SK-N-MC (cell line): ENCODE measurements around the gene SOCS6.

Source experiments
- DNase-seq: peaks from one replicate; pipeline ENCODE4 v3.0.0-alpha.2; 2011; ENCODE audit warnings: low read depth, low spot score
- H3K27ac ChIP-seq: fragments of 200-600 bp; sonication (generic); 2 replicates; pipeline ENCODE4 v1.5.1; 2016; ENCODE audit warnings: mixed run types
- H3K36me3 ChIP-seq: fragments of 200-600 bp; sonication (generic); 2 replicates; pipeline ENCODE4 v1.6.1; 2017; ENCODE audit warnings: antibody characterized with exemption, low read length, mixed read lengths; ENCODE audit not compliant: insufficient read depth
- H3K4me3 ChIP-seq: fragments of 200-600 bp; sonication (generic); 2 replicates; pipeline ENCODE4 v1.5.1; 2016
- H3K9ac ChIP-seq: fragments of 200-600 bp; sonication (generic); 2 replicates; pipeline ENCODE4 v1.8.0; 2017; ENCODE audit warnings: mixed run types, mixed read lengths; ENCODE audit not compliant: insufficient read length
- H3K9me3 ChIP-seq: fragments of 200-600 bp; sonication (generic); 2 replicates; pipeline ENCODE4 v1.6.1; 2017; ENCODE audit warnings: low read depth, mild to moderate bottlenecking, antibody characterized with exemption, low read length, moderate library complexity, mixed read lengths
- EZH2 ChIP-seq: fragments of 200-600 bp; sonication (generic); IDR thresholded peaks from one replicate; pipeline ENCODE4 v1.6.1; 2017; ENCODE audit warnings: antibody characterized with exemption
- FOXP2 ChIP-seq: optimal IDR thresholded peaks from 2 replicates; pipeline ENCODE3; 2011; ENCODE audit warnings: mild to moderate bottlenecking, moderate library complexity; ENCODE audit not compliant: insufficient read depth; ENCODE audit errors: extremely low read length, control extremely low read depth
- POLR2AphosphoS5 ChIP-seq: IDR thresholded peaks from 2 replicates; pipeline ENCODE4 v1.6.1; 2012; ENCODE audit warnings: mild to moderate bottlenecking, low read depth, low read length, borderline replicate concordance

Gene SOCS6

DNA sequence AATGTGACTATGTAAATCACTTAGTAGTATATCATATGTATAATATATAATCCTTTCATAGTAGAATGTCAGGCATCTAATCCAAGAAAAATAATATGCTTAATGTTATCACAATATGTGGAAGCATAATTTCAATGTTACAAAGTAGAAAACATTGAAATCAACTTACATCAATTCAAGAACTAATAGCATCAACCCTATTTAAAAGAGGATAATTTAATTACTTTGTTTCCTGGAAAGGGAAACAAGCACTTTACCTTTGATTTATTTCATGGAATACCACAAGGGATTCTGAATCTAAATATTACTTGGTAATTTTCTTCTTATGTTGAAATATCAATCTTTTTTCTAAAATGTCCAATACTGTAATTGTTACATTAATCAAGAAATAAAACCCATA is 30.6 kb upstream of the SOCS6 start:
- DNase-seq: no peak
- Histone ChIP-seq H3K36me3 (no peaks in the 10 kb centered on the region), H3K9ac (no peak overlapping the region), H3K9me3 (no peaks in the 10 kb centered on the region), H3K4me3 (no peak overlapping the region), H3K27ac (no peak overlapping the region)
- TF ChIP-seq EZH2 (no peak), POLR2AphosphoS5 (no peak), FOXP2 (no peak)

DNA sequence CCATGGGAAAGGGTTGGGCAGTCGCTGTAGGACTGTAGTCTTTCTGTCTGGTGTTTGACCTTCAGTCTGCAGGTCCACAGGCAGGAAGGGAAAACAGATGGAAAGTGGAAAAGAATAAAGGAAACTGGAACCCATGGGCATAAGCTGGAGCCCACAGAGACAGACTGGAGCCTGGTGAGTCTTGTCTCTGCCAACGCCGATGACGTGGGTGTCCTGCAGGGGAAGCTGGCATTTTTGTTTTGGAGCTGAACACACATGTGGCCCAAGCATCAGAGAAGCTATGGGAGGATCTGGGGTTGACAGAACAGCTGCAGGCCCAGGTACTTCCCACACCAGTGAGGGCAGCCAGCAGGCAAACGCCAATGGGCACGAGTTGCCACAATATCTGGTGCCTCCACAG is 28.2 kb upstream of the SOCS6 start:
- TF ChIP-seq EZH2: no peak
- Histone ChIP-seq H3K36me3 (no peaks in the 10 kb centered on the region), H3K27ac (no peak overlapping the region)

DNA sequence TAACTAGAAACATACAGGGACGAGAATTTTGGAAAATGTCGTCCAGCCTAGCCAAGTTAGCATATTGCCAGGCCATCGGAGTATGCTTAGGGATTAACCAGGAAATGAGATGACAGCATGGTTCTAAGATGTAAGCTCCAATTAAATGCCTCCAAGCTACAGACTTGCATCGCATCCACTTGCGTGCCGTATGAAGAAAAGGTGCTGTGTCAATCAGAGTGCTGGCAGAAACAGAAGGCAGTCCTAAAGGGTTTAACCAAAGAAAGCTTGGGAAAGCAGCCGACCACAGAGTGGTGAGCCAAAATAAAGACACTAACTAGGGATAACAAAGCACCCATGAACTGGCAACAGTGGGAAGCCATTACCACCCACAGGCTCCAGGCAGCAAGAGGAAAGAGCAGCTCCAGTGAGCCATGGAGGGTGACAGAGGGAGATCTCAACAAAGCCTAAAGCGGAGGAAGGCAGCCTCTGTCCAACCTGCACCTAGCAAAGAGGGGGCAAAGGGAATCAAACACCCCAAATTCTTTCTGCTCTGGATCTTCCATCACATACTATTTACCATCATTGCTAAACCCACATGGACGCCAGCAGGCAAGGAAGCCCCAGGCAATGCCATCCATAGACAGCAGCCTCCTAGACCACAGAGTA is 27.6 kb upstream of the SOCS6 start:
- no peaks in the 10 kb centered on the region for H3K36me3 ChIP-seq
- no peak overlapping the region for H3K9ac ChIP-seq
- no peak for DNase-seq
- H3K9me3 ChIP-seq: no peaks in the 10 kb centered on the region
- H3K4me3 ChIP-seq: no peak overlapping the region
- no peak overlapping the region for H3K27ac ChIP-seq
- TF ChIP-seq FOXP2 (no peak), EZH2 (no peak), POLR2AphosphoS5 (no peak)

More for the DNA sequence above, 28.2 kb upstream of the SOCS6 start:
- no peaks in the 10 kb centered on the region for H3K9me3 ChIP-seq
- H3K9ac ChIP-seq: no peak overlapping the region
- H3K4me3 ChIP-seq: no peak overlapping the region
- DNase-seq: no peak

DNA sequence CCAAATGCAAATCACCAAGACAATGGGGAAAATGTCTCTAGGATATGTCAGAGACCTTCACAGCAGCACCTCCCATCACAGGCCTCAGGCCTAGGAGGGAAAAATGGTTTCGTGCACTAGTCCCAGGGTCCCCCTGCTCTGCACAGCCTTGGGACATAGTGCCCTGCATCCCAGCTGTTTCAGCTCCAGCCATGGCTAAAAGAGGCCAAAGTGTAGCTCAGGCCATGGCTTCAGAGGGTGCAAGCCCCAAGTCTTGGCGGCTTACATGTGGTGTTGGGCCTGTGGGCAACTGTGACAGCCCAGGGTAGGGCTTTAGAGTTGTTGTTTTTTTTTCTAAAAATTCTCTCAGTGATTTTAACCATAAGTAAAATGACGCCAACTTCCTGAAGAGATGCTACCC is 25.5 kb upstream of the SOCS6 start:
- DNase-seq: no peak
- TF ChIP-seq POLR2AphosphoS5 (no peak), EZH2 (no peak), FOXP2 (no peak)
- Histone ChIP-seq H3K9me3 (no peaks in the 10 kb centered on the region), H3K4me3 (no peak overlapping the region), H3K36me3 (no peaks in the 10 kb centered on the region), H3K27ac (no peak overlapping the region), H3K9ac (no peak overlapping the region)

DNA sequence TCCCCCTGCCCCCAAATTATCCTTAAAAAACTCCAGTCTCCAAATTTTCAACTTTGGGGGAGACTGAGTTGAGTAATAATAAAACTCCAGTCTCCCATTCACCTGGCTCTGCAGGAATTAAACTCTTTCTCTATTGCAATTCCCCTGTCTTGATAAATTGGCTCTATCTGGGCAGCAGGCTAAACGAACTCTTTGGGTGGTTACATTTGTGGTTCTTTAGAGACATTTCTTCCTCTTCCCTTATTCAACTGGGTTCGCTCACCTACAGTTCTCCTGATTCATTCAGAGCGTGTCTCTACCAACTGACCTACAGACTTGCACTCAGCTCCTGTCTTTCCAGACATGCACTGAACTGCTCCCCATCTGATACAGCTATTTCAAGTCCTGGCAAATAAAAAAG is 17.1 kb upstream of the SOCS6 start:
- no peaks in the 10 kb centered on the region for H3K36me3 ChIP-seq
- DNase-seq: no peak
- H3K9me3 ChIP-seq: no peaks in the 10 kb centered on the region
- TF ChIP-seq FOXP2: no peak
- TF ChIP-seq EZH2: no peak
- TF ChIP-seq POLR2AphosphoS5: no peak
- H3K9ac ChIP-seq: no peak overlapping the region
- no peak overlapping the region for H3K27ac ChIP-seq
- no peak overlapping the region for H3K4me3 ChIP-seq

DNA sequence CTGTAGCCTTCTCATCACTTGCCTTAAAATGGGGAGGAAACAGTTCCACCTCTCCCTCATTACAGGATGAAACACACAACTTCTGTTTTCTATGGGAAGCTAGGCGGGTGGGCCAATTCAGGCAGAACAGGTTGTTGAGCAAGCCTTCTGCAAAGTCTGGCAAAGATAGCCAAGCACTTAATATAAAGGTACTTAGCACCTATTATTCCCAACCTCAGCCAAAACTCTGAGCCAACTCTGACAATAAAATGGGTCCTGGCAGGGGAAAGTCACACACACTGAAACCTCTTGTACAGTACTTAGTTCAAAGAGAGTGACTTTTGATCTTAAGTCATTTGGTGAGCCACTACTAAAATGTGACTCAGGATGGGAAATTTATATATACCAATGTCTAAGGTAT is 15.8 kb upstream of the SOCS6 start:
- no peaks in the 10 kb centered on the region for H3K9me3 ChIP-seq
- DNase-seq: no peak
- no peak overlapping the region for H3K9ac ChIP-seq
- H3K27ac ChIP-seq: no peak overlapping the region
- no peaks in the 10 kb centered on the region for H3K36me3 ChIP-seq
- H3K4me3 ChIP-seq: no peak overlapping the region
- TF ChIP-seq EZH2 (no peak), POLR2AphosphoS5 (no peak), FOXP2 (no peak)

DNA sequence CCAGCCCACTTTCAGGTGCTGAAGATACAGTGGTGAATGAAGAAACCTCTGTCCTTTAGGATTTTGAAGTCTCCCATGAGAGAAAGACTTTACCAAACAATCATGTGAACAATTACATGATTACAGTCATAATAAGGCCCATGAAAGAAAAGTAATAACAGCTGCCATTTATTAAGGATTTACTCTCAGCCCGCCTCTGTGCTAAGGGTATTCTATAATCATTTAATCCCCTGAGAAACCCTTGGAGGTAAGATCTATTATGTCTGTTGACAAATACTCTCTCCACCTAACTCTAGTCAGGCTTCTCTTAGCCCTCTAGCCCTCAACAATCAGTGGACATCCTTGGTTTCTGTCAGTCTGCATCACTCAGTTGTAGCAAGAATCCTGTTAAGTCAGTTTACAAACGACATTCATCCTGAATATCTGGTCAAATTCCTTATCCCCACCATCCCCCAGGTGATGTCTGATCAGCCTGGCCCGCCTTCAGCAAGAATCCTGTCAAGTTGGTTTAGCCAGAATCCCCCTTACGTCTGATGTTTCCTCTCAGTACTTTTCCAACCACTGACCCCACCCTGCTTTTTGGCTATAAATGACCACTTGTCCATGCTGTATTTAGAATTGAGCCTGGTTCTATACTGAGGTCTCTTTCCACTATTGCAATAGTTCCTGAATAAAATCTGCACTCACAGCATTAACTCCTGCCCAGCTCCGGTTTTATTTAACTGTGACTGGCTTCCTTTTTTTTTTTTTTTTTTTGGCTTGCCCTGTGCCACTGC is 12.2 kb upstream of the SOCS6 start:
- DNase-seq: no peak
- no peak for TF ChIP-seq EZH2
- TF ChIP-seq POLR2AphosphoS5: no peak
- TF ChIP-seq FOXP2: no peak
- Histone ChIP-seq H3K27ac (no peak overlapping the region), H3K4me3 (no peak overlapping the region), H3K9ac (no peak overlapping the region), H3K9me3 (no peaks in the 10 kb centered on the region), H3K36me3 (no peaks in the 10 kb centered on the region)

DNA sequence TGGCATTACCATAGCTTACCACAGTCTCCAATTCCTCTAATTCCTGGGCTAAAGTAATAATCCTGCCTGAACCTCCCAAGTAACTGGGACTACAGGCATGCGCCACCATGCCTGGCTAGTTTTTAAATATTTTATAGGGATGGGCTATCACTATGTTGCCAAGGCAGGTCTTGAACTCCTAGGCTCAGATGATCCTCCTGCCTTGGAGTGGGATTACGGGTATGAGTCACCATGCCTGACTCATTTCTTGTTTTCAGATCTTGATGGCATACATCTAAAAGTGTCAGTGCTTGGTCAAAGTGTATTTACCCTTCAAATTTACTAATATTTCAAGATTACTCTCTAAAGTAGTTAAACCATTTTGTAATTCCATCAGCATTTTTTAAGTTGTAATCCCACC is 9.4 kb upstream of the SOCS6 start:
- Histone ChIP-seq H3K4me3 (no peak overlapping the region), H3K36me3 (no peaks in the 10 kb centered on the region), H3K9me3 (no peaks in the 10 kb centered on the region), H3K27ac (no peak overlapping the region), H3K9ac (no peak overlapping the region)
- TF ChIP-seq POLR2AphosphoS5: no peak
- no peak for TF ChIP-seq EZH2
- no peak for TF ChIP-seq FOXP2
- no peak for DNase-seq
